T-cell (primary cell): ENCODE results near the gene AFAP1L1. TPM values are rescaled to one million over a fixed set of nuclear protein-coding genes. Genes with fewer than 3 reads are reported as not detected.

Experiments used
- ATAC-seq, 4 experiments: fragments of 200-7000 bp in 3 of 4; fragments of 150-1000 bp in 1 of 4; cut with Tn5 transposase; replicated peaks in 1 of 4; 1 replicate in 3 of 4; 2 replicates in 1 of 4; pipeline ENCODE4 v1.10.0; 2021; ENCODE audit warnings: moderate library complexity in 3 of 4, mild to moderate bottlenecking in 2 of 4, moderate number of reproducible peaks in 1 of 4
- CTCF ChIA-PET, 2 donors: fragments of 300-600 bp; sonication (Branson Sonifier 250); formaldehyde crosslinking; loops; one replicate each; lab custom pipeline; 2022; ENCODE audit warnings: antibody characterized with exemption in 2 of 2; lab: Charles Lee
- POLR2A ChIA-PET, 2 donors: fragments of 300-600 bp; sonication (Branson Sonifier 250); formaldehyde crosslinking; loops; one replicate each; lab custom pipeline; 2022; ENCODE audit warnings: antibody characterized with exemption in 2 of 2; lab: Charles Lee
- DNase-seq, 35 experiments: peaks; one replicate each; pipeline versions ENCODE4 v3.0.0 to v3.0.0-alpha.2; 2013 to 2023
- H3K27ac ChIP-seq: one replicate; pipeline ENCODE4 v1.5.1; 2013; ENCODE audit warnings: low read length
- H3K27me3 ChIP-seq, 2 experiments: replicated peaks in 1 of 2; 1 replicate in 1 of 2; 2 replicates in 1 of 2; pipeline versions ENCODE4 v1.6.1 to v1.7.0; 2013; ENCODE audit warnings: low read length in 1 of 2, mixed read lengths in 1 of 2; ENCODE audit not compliant: control insufficient read depth in 2 of 2, insufficient read depth in 2 of 2; ENCODE audit errors: extremely low read depth in 1 of 2
- H3K36me3 ChIP-seq, 2 donors: 1 replicate in 1 of 2; 2 replicates in 1 of 2; pipeline versions ENCODE4 v1.6.1 to v1.7.0; 2013; ENCODE audit warnings: low read length in 1 of 2; ENCODE audit not compliant: control insufficient read depth in 2 of 2, insufficient read depth in 1 of 2; ENCODE audit errors: extremely low read depth in 1 of 2
- H3K4me1 ChIP-seq, 2 experiments: 1 replicate in 1 of 2; 2 replicates in 1 of 2; pipeline versions ENCODE4 v1.6.1 to v1.7.0; 2013; ENCODE audit warnings: low read length in 2 of 2, mixed read lengths in 1 of 2; ENCODE audit not compliant: insufficient read depth in 2 of 2, control insufficient read depth in 1 of 2; ENCODE audit errors: extremely low read depth in 1 of 2
- H3K4me3 ChIP-seq, 2 donors: 1 replicate in 1 of 2; 2 replicates in 1 of 2; pipeline versions ENCODE4 v1.5.1 to v1.7.0; 2013; ENCODE audit warnings: mild to moderate bottlenecking in 2 of 2, low read length in 1 of 2, moderate library complexity in 1 of 2; ENCODE audit not compliant: control insufficient read depth in 1 of 2; ENCODE audit errors: extremely low read depth in 1 of 2
- H3K9me3 ChIP-seq: 2 replicates; pipeline ENCODE4 v1.7.0; 2013
- H3K27ac Mint-ChIP-seq, 2 donors: one replicate each; pipeline ENCODE4 v1.8.0; 2020 to 2021; ENCODE audit warnings: mild to moderate bottlenecking in 2 of 2, mixed read lengths in 2 of 2
- H3K27me3 Mint-ChIP-seq, 2 donors: one replicate each; pipeline ENCODE4 v1.8.0; 2021 to 2022; ENCODE audit warnings: mixed read lengths in 2 of 2
- H3K36me3 Mint-ChIP-seq: one replicate; pipeline ENCODE4 v1.8.0; 2021; ENCODE audit warnings: mixed read lengths
- H3K4me1 Mint-ChIP-seq, 3 donors: one replicate each; pipeline ENCODE4 v1.8.0; 2020 to 2022; ENCODE audit warnings: mixed read lengths in 3 of 3, mild to moderate bottlenecking in 1 of 3
- H3K4me3 Mint-ChIP-seq, 3 donors: one replicate each; pipeline ENCODE4 v1.8.0; 2020 to 2022; ENCODE audit warnings: mild to moderate bottlenecking in 3 of 3, mixed read lengths in 3 of 3, moderate library complexity in 3 of 3
- H3K9me3 Mint-ChIP-seq, 3 donors: one replicate each; pipeline ENCODE4 v1.8.0; 2020 to 2022; ENCODE audit warnings: mixed read lengths in 3 of 3
- WGBS: methylation state at CpG from one replicate; pipeline ENCODE4 v1.1.5; 2013; ENCODE audit warnings: missing lambda C conversion rate; ENCODE audit not compliant: insufficient coverage; 5-methylcytosine and 5-hydroxymethylcytosine counted together
- total RNA-seq, 35 experiments: library from RNA in 6 of 35; stranded (reverse) in 6 of 35; fragments of 120-200 nt in 1 of 35; gene quantifications; one replicate each; pipeline versions ENCODE4 v1.2.1 to v1.2.4 and lab custom pipeline; 2013 to 2026

Gene AFAP1L1
- total RNA-seq, 5 donors from 2014 or later (not counting 1 experiment from before 2014, with no cell fraction given), result 0.20 to 0.99 (median 0.50) TPM

- H3K36me3 ChIP-seq, result no peaks in the 10 kb centered on the region
- no peak overlapping the region for H3K27ac ChIP-seq
- H3K4me1 Mint-ChIP-seq, result peaks cover 4 to 6% (median 4%) of the 10 kb centered on the region in 3 donors
- H3K36me3 Mint-ChIP-seq, result peaks cover 4% of the 10 kb centered on the region
- ChIA-PET POLR2A (no interaction called here), CTCF (interaction anchor here in 1 of 2 donors (0.6 to 3.2 kb wide), 2 partner anchors 57 to 190 kb away, joined by 3 to 18 read pairs; no protein-coding TSS in a partner anchor)
- H3K4me3 Mint-ChIP-seq, result no peak overlapping the region
- peaks cover 0 to 4% of the 10 kb centered on the region in 2 experiments for H3K27me3 ChIP-seq
- 98% methylated on average over 17 of the region's 20 CpGs for WGBS
- ATAC-seq (no peak), DNase-seq (no peak)
- peaks cover 0 to 9% of the 10 kb centered on the region in 2 experiments for H3K4me1 ChIP-seq
- H3K9me3 ChIP-seq, result no peaks in the 10 kb centered on the region
- no peaks in the 10 kb centered on the region for H3K9me3 Mint-ChIP-seq
- H3K27ac Mint-ChIP-seq, result no peak overlapping the region
- H3K27me3 Mint-ChIP-seq, result no peaks in the 10 kb centered on the region
- no peak overlapping the region for H3K4me3 ChIP-seq
These were observed 102.6 kb downstream of the AFAP1L1 start for GRCh38 chr5:149374303-149374702.

GRCh38 chr5:149374801-149375200 lies 103.1 kb downstream of the AFAP1L1 start:
- DNase-seq (no peak), ATAC-seq (no peak)
- no peaks in the 10 kb centered on the region for H3K27me3 Mint-ChIP-seq
- H3K27me3 ChIP-seq, result peaks cover 0 to 4% of the 10 kb centered on the region in 2 experiments
- peaks cover 4% of the 10 kb centered on the region for H3K36me3 Mint-ChIP-seq
- peaks cover 0 to 9% of the 10 kb centered on the region in 2 experiments for H3K4me1 ChIP-seq
- WGBS, result 100% methylated on average over 2 of the region's 3 CpGs
- H3K4me1 Mint-ChIP-seq, result peaks cover 4 to 6% (median 4%) of the 10 kb centered on the region in 3 donors
- no peak overlapping the region for H3K27ac ChIP-seq
- H3K27ac Mint-ChIP-seq, result no peak overlapping the region
- H3K36me3 ChIP-seq, result no peaks in the 10 kb centered on the region
- CTCF ChIA-PET, result interaction anchor here in 1 of 2 donors (0.5 to 1.2 kb wide), 4 partner anchors 32 to 408 kb away, joined by 3 read pairs; no protein-coding TSS in a partner anchor
- POLR2A ChIA-PET, result no interaction called here
- no peak overlapping the region for H3K4me3 Mint-ChIP-seq
- H3K9me3 ChIP-seq, result no peaks in the 10 kb centered on the region
- no peak overlapping the region for H3K4me3 ChIP-seq
- no peaks in the 10 kb centered on the region for H3K9me3 Mint-ChIP-seq

GRCh38 chr5:149375434-149375833 lies 103.8 kb downstream of the AFAP1L1 start:
- DNase-seq, result no peak
- Histone ChIP-seq H3K27me3 (peaks cover 0 to 7% of the 10 kb centered on the region in 2 experiments), H3K9me3 (no peaks in the 10 kb centered on the region), H3K36me3 (no peaks in the 10 kb centered on the region), H3K27ac (no peak overlapping the region), H3K4me1 (peaks cover 0 to 9% of the 10 kb centered on the region in 2 experiments), H3K4me3 (no peak overlapping the region)
- ATAC-seq, result no peak
- peaks cover 4% of the 10 kb centered on the region for H3K36me3 Mint-ChIP-seq
- no peak overlapping the region for H3K27ac Mint-ChIP-seq
- 90% methylated on average over 4 of the region's 6 CpGs for WGBS
- no peaks in the 10 kb centered on the region for H3K27me3 Mint-ChIP-seq
- CTCF ChIA-PET, result interaction anchor here in 1 of 2 donors (0.5 to 1.2 kb wide), 4 partner anchors 10 to 408 kb away, joined by 3 read pairs; no protein-coding TSS in a partner anchor
- H3K9me3 Mint-ChIP-seq, result no peaks in the 10 kb centered on the region
- peaks cover 4 to 6% (median 4%) of the 10 kb centered on the region in 3 donors for H3K4me1 Mint-ChIP-seq
- H3K4me3 Mint-ChIP-seq, result no peak overlapping the region
- POLR2A ChIA-PET, result interaction anchor here in 1 of 2 donors (0.6 kb wide), 1 partner anchor 630 kb away, joined by 4 read pairs; no protein-coding TSS in a partner anchor

GRCh38 chr5:149376104-149376503 lies 104.4 kb downstream of the AFAP1L1 start:
- H3K4me3 ChIP-seq, result no peak overlapping the region
- H3K4me1 ChIP-seq, result peaks cover 0 to 7% of the 10 kb centered on the region in 2 experiments
- ChIA-PET CTCF (interaction anchor here (1.0 to 1.3 kb wide), 3 partner anchors 8 to 61 kb away, joined by 3 to 4 read pairs (median 3); no protein-coding TSS in a partner anchor), POLR2A (no interaction called here)
- WGBS, result 90% methylated on average over 11 of the region's 12 CpGs
- no peak overlapping the region for H3K27ac Mint-ChIP-seq
- H3K4me3 Mint-ChIP-seq, result no peak overlapping the region
- H3K36me3 Mint-ChIP-seq, result peaks cover 4% of the 10 kb centered on the region
- no peaks in the 10 kb centered on the region for H3K9me3 ChIP-seq
- H3K27ac ChIP-seq, result no peak overlapping the region
- no peak for DNase-seq
- peaks cover 4 to 6% (median 4%) of the 10 kb centered on the region in 3 donors for H3K4me1 Mint-ChIP-seq
- no peak for ATAC-seq
- no peaks in the 10 kb centered on the region for H3K9me3 Mint-ChIP-seq
- H3K27me3 Mint-ChIP-seq, result no peaks in the 10 kb centered on the region
- no peaks in the 10 kb centered on the region for H3K36me3 ChIP-seq
- H3K27me3 ChIP-seq, result peaks cover 0 to 9% of the 10 kb centered on the region in 2 experiments

GRCh38 chr5:149376711-149377447 lies 105.2 kb downstream of the AFAP1L1 start:
- no peak overlapping the region for H3K27ac ChIP-seq
- ChIA-PET POLR2A (no interaction called here), CTCF (interaction anchor here (1.0 to 1.3 kb wide), 2 partner anchors 9 kb away, joined by 3 to 4 read pairs; no protein-coding TSS in a partner anchor)
- H3K4me1 ChIP-seq, result peaks cover 0 to 4% of the 10 kb centered on the region in 2 experiments
- H3K27me3 ChIP-seq, result peaks cover 0 to 17% of the 10 kb centered on the region in 2 experiments
- Mint-ChIP-seq H3K27me3 (peaks cover 0 to 2% of the 10 kb centered on the region in 2 donors), H3K27ac (no peak overlapping the region), H3K36me3 (peaks cover 4% of the 10 kb centered on the region), H3K4me1 (peaks cover 0 to 6% (median under 1%) of the 10 kb centered on the region in 3 donors), H3K4me3 (no peak overlapping the region), H3K9me3 (no peaks in the 10 kb centered on the region)
- WGBS, result 83% methylated on average over 7 of the region's 7 CpGs
- no peaks in the 10 kb centered on the region for H3K9me3 ChIP-seq
- no peak overlapping the region for H3K4me3 ChIP-seq
- DNase-seq (no peak), ATAC-seq (no peak)
- H3K36me3 ChIP-seq, result no peaks in the 10 kb centered on the region

- Mint-ChIP-seq H3K36me3 (peaks cover 4% of the 10 kb centered on the region), H3K27me3 (peaks cover 0 to 2% of the 10 kb centered on the region in 2 donors), H3K4me1 (peaks cover 0 to 9% (median 2%) of the 10 kb centered on the region in 3 donors), H3K9me3 (no peaks in the 10 kb centered on the region), H3K4me3 (no peak overlapping the region), H3K27ac (no peak overlapping the region)
- Histone ChIP-seq H3K36me3 (no peaks in the 10 kb centered on the region), H3K27me3 (peaks cover 0 to 24% of the 10 kb centered on the region in 2 experiments), H3K9me3 (no peaks in the 10 kb centered on the region), H3K4me3 (no peak overlapping the region), H3K4me1 (peaks cover 0 to 7% of the 10 kb centered on the region in 2 experiments), H3K27ac (no peak overlapping the region)
- CTCF ChIA-PET, result no interaction called here
- 84% methylated on average over 4 of the region's 5 CpGs for WGBS
- POLR2A ChIA-PET, result no interaction called here
- no peak for DNase-seq
- no peak for ATAC-seq
These were observed 106.7 kb downstream of the AFAP1L1 start for GRCh38 chr5:149378241-149378820.
